H1 (cell line): ENCODE data around the gene ZNF836. TPM values are rescaled to one million over a fixed set of nuclear protein-coding genes. Genes with fewer than 3 reads are reported as not detected.

Experiments used
- CHD1 ChIP-seq: IDR thresholded peaks from 2 replicates; pipeline ENCODE4 v1.6.1; 2012; ENCODE audit warnings: low read depth, low read length, improper control_type of control experiment
- CTBP2 ChIP-seq: IDR thresholded peaks from 2 replicates; pipeline ENCODE4 v1.7.0; 2011; ENCODE audit warnings: borderline replicate concordance, mild to moderate bottlenecking, moderate library complexity, mixed read lengths, low read length; ENCODE audit not compliant: insufficient read depth, insufficient read length
- GABPA ChIP-seq: IDR thresholded peaks from 2 replicates; pipeline ENCODE4 v1.6.1; 2011; ENCODE audit warnings: mild to moderate bottlenecking, low read length, moderate library complexity, borderline replicate concordance; ENCODE audit not compliant: insufficient read depth
- KDM4A ChIP-seq: IDR thresholded peaks from one replicate; pipeline ENCODE4 v1.7.1; 2012; ENCODE audit warnings: low read depth, mild to moderate bottlenecking, moderate library complexity, low read length, inconsistent platforms; ENCODE audit not compliant: severe bottlenecking
- PHF8 ChIP-seq: fragments of 200-600 bp; sonication (generic); conservative IDR thresholded peaks from 2 replicates; pipeline ENCODE4 v1.7.1; 2012; ENCODE audit warnings: low read depth, mild to moderate bottlenecking, inconsistent platforms, low read length, moderate library complexity
- POU5F1 ChIP-seq: IDR thresholded peaks from 2 replicates; pipeline ENCODE4 v1.6.1; 2011; ENCODE audit warnings: low read depth, mild to moderate bottlenecking, low read length, moderate library complexity
- RBBP5 ChIP-seq: IDR thresholded peaks from 2 replicates; pipeline ENCODE4 v1.7.1; 2012; ENCODE audit warnings: low read depth, mild to moderate bottlenecking, inconsistent platforms, low read length, moderate library complexity, borderline replicate concordance
- RNF2 ChIP-seq: fragments of 200-900, 300-1000 bp; sonication (generic); IDR thresholded peaks from 2 replicates; pipeline ENCODE4 v1.7.1; 2016; ENCODE audit warnings: borderline replicate concordance, low read depth, mild to moderate bottlenecking, antibody characterized with exemption, low read length; ENCODE audit not compliant: poor library complexity, severe bottlenecking; ENCODE audit errors: missing control alignments
- SP1 ChIP-seq: IDR thresholded peaks from 2 replicates; pipeline ENCODE4 v1.6.1; 2011; ENCODE audit warnings: low read depth, low read length
- polyA plus RNA-seq, 7 experiments: library from polyadenylated mRNA; depleted of rRNA in 3 of 7; stranded (reverse) in 5 of 7; unstranded in 2 of 7; fragments of >200 nt in 5 of 7; fragments of 200-250 nt in 2 of 7; gene quantifications; 1 replicate in 5 of 7; 2 replicates in 1 of 7; 4 replicates in 1 of 7; pipeline versions ENCODE4 v1.2.1 to v1.2.3, GENCODE V29; 2011 to 2013; ENCODE audit warnings: missing spikeins in 2 of 7, mixed read lengths in 2 of 7
- total RNA-seq: library from RNA; stranded (reverse); fragmentation: NEBNext Ultra II Directional; extraction: Animal tissue kit (Norgen Biotek cat#: 25700); gene quantifications from 2 replicates; pipeline ENCODE4 v1.2.1, GENCODE V29; 2021
- TF ChIP-seq, protein P1 (sequence below): fragments of 300-600 bp; sonication (generic); IDR thresholded peaks from 2 replicates; pipeline ENCODE4 v1.7.1; 2012; ENCODE audit warnings: low read length, moderate library complexity, mild to moderate bottlenecking, inconsistent platforms; ENCODE audit not compliant: insufficient replicate concordance

The ZNF836 gene
- total and polyA plus RNA-seq, 2 of the 8 experiments (the other 6 are each of a cell fraction or from before 2014, with no cell fraction given), result 5.6 to 27.2 TPM

DNA sequence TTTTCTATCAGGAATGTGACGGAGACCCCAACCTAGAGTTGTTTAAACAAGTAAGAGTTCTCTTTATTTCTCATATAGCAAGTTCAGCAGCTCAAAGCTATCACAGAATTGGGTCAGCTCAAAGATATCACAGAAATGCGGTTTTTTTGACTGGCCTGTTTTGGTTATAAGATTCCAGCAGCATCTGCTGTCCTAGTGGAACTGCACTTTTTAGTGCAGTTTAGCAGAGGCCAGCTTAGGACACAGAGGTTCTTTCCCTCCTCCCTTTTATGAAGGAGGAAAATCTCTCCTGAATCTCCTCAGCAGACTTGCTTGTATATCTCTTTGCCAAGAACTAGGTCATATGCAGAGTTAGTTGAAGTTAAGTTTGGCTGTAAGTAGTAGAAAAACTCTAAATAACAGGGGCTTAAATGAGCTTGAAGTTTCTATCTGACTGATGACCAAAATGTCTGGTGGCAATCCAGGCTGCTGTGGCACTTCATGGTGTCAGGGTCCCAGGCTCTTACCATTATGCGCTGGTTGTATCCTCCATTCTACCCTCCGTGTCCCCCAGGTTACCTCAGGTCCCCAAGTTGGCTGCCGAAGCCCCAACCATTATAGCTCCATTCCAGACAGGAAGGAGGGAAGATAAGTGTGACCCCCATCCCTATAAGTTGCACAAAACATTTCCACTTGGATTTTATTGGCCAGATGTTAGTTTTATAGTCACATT lies 25.0 kb upstream of the ZNF836 start (continued):
- TF ChIP-seq, protein P1, sequence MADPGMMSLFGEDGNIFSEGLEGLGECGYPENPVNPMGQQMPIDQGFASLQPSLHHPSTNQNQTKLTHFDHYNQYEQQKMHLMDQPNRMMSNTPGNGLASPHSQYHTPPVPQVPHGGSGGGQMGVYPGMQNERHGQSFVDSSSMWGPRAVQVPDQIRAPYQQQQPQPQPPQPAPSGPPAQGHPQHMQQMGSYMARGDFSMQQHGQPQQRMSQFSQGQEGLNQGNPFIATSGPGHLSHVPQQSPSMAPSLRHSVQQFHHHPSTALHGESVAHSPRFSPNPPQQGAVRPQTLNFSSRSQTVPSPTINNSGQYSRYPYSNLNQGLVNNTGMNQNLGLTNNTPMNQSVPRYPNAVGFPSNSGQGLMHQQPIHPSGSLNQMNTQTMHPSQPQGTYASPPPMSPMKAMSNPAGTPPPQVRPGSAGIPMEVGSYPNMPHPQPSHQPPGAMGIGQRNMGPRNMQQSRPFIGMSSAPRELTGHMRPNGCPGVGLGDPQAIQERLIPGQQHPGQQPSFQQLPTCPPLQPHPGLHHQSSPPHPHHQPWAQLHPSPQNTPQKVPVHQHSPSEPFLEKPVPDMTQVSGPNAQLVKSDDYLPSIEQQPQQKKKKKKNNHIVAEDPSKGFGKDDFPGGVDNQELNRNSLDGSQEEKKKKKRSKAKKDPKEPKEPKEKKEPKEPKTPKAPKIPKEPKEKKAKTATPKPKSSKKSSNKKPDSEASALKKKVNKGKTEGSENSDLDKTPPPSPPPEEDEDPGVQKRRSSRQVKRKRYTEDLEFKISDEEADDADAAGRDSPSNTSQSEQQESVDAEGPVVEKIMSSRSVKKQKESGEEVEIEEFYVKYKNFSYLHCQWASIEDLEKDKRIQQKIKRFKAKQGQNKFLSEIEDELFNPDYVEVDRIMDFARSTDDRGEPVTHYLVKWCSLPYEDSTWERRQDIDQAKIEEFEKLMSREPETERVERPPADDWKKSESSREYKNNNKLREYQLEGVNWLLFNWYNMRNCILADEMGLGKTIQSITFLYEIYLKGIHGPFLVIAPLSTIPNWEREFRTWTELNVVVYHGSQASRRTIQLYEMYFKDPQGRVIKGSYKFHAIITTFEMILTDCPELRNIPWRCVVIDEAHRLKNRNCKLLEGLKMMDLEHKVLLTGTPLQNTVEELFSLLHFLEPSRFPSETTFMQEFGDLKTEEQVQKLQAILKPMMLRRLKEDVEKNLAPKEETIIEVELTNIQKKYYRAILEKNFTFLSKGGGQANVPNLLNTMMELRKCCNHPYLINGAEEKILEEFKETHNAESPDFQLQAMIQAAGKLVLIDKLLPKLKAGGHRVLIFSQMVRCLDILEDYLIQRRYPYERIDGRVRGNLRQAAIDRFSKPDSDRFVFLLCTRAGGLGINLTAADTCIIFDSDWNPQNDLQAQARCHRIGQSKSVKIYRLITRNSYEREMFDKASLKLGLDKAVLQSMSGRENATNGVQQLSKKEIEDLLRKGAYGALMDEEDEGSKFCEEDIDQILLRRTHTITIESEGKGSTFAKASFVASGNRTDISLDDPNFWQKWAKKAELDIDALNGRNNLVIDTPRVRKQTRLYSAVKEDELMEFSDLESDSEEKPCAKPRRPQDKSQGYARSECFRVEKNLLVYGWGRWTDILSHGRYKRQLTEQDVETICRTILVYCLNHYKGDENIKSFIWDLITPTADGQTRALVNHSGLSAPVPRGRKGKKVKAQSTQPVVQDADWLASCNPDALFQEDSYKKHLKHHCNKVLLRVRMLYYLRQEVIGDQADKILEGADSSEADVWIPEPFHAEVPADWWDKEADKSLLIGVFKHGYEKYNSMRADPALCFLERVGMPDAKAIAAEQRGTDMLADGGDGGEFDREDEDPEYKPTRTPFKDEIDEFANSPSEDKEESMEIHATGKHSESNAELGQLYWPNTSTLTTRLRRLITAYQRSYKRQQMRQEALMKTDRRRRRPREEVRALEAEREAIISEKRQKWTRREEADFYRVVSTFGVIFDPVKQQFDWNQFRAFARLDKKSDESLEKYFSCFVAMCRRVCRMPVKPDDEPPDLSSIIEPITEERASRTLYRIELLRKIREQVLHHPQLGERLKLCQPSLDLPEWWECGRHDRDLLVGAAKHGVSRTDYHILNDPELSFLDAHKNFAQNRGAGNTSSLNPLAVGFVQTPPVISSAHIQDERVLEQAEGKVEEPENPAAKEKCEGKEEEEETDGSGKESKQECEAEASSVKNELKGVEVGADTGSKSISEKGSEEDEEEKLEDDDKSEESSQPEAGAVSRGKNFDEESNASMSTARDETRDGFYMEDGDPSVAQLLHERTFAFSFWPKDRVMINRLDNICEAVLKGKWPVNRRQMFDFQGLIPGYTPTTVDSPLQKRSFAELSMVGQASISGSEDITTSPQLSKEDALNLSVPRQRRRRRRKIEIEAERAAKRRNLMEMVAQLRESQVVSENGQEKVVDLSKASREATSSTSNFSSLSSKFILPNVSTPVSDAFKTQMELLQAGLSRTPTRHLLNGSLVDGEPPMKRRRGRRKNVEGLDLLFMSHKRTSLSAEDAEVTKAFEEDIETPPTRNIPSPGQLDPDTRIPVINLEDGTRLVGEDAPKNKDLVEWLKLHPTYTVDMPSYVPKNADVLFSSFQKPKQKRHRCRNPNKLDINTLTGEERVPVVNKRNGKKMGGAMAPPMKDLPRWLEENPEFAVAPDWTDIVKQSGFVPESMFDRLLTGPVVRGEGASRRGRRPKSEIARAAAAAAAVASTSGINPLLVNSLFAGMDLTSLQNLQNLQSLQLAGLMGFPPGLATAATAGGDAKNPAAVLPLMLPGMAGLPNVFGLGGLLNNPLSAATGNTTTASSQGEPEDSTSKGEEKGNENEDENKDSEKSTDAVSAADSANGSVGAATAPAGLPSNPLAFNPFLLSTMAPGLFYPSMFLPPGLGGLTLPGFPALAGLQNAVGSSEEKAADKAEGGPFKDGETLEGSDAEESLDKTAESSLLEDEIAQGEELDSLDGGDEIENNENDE, result no peak
- TF ChIP-seq CTBP2, result no peak
- TF ChIP-seq SP1, result no peak
- TF ChIP-seq GABPA, result no peak
- no peak for TF ChIP-seq CHD1
- TF ChIP-seq RBBP5, result no peak
- no peak for TF ChIP-seq PHF8
- no peak for TF ChIP-seq POU5F1
- no peak for TF ChIP-seq RNF2
- no peak for TF ChIP-seq KDM4A
